ENCODE data around the gene RAPSN.

GRCh38 chr11:47390422-47390760, 58.5 kb downstream of the RAPSN start:
- TF ChIP-seq CTCF (IDR thresholded peaks at IDR 0.05) (no peak), POLR2A (IDR thresholded peaks at IDR 0.05) (no peak)

Data from body of pancreas (tissue), 4 donors.